Transverse colon (tissue), 3 donors: ENCODE measurements around the gene TM6SF1.

ENCODE experiments used
- POLR2A ChIP-seq: fragments of 450-650 bp; IDR thresholded peaks from one replicate; pipeline ENCODE4 v1.6.1; 2016; ENCODE audit warnings: antibody characterized with exemption, mild to moderate bottlenecking, moderate library complexity
- TF ChIP-seq, protein P1 (sequence below), 5 experiments: fragments of 200-600 bp in 3 of 5; fragments of 450-650 bp in 2 of 5; sonication (generic) in 3 of 5; IDR thresholded peaks; 1 replicate in 2 of 5; 2 replicates in 3 of 5; pipeline ENCODE4 v1.5.1; 2016 to 2017; ENCODE audit warnings: antibody characterized with exemption in 5 of 5, inconsistent platforms in 3 of 5, mild to moderate bottlenecking in 2 of 5, moderate library complexity in 1 of 5

DNA sequence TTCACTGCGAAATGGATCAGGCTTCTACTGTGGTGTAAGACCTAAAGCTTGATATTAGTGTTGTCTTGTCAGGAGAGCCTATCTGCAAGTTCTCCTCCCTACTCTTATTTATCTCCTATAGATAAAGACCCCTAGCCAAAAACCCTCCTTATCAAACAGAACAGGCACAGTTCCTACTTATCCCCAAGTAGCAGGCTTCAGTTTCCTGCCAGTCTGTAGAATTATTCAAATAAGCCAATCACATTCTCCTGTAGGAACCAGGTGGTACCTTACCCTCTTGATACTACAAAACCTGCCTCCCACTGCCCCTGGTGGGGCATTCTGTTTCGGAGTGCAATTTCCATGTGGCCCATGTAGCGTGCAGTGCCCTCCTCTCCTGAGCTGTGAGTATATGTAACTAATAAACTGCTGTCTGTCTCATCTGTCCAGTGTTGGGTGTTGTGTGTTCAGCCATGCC lies 71.5 kb downstream of the TM6SF1 start:
- TF ChIP-seq, protein P1, sequence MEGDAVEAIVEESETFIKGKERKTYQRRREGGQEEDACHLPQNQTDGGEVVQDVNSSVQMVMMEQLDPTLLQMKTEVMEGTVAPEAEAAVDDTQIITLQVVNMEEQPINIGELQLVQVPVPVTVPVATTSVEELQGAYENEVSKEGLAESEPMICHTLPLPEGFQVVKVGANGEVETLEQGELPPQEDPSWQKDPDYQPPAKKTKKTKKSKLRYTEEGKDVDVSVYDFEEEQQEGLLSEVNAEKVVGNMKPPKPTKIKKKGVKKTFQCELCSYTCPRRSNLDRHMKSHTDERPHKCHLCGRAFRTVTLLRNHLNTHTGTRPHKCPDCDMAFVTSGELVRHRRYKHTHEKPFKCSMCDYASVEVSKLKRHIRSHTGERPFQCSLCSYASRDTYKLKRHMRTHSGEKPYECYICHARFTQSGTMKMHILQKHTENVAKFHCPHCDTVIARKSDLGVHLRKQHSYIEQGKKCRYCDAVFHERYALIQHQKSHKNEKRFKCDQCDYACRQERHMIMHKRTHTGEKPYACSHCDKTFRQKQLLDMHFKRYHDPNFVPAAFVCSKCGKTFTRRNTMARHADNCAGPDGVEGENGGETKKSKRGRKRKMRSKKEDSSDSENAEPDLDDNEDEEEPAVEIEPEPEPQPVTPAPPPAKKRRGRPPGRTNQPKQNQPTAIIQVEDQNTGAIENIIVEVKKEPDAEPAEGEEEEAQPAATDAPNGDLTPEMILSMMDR (IDR thresholded peaks at IDR 0.05), result no peak
- no peak for TF ChIP-seq POLR2A
